Stimulated activated CD4-positive, alpha-beta T cell treated with anti-CD3 and anti-CD28 coated beads, Interleukin-4, amount 100 ng/mL, for 4 hours (primary cell): Measurements from ENCODE around the gene SKAP1.
A peak's percentile ranks its signal among the peaks of the same experiment; 100 is the strongest.
"Not testable (repeated sequence)": the region's sequence is repeated elsewhere in the genome, so short reads cannot be mapped to it uniquely, and the experiment has no call there.

Experiments
- DNase-seq, 2 experiments: peaks; one replicate each; pipeline ENCODE4 v3.0.0-alpha.2; 2020

Gene SKAP1

GRCh38 chr17:48368352-48368908 lies 61.6 kb downstream of the SKAP1 start:
- no peak for DNase-seq

GRCh38 chr17:48363161-48363560 lies 66.9 kb downstream of the SKAP1 start:
- DNase-seq: no peak

- DNase-seq: not testable (repeated sequence)
Observed at GRCh38 chr17:48360861-48361633, 69.0 kb downstream of the SKAP1 start.

GRCh38 chr17:48357779-48358602 lies 72.0 kb downstream of the SKAP1 start:
- DNase-seq: no peak

GRCh38 chr17:48356866-48357265 lies 73.1 kb downstream of the SKAP1 start:
- no peak for DNase-seq

- DNase-seq: peak in 1 of 2 experiments; percentile 21
Observed at GRCh38 chr17:48352630-48353029, 77.4 kb downstream of the SKAP1 start.

- DNase-seq: no peak
Observed at GRCh38 chr17:48351911-48352332, 78.1 kb downstream of the SKAP1 start.

- no peak for DNase-seq
Observed at GRCh38 chr17:48348352-48348751, 81.7 kb downstream of the SKAP1 start.

GRCh38 chr17:48347177-48347576 lies 82.8 kb downstream of the SKAP1 start:
- no peak for DNase-seq

GRCh38 chr17:48344251-48344650 lies 85.8 kb downstream of the SKAP1 start:
- no peak for DNase-seq

- no peak for DNase-seq
Observed at GRCh38 chr17:48340916-48341315, 89.1 kb downstream of the SKAP1 start.

GRCh38 chr17:48338720-48339119 lies 91.3 kb downstream of the SKAP1 start:
- DNase-seq: no peak

- not testable (repeated sequence) for DNase-seq
Observed at GRCh38 chr17:48337903-48338302, 92.1 kb downstream of the SKAP1 start.

- DNase-seq: no peak
Observed at GRCh38 chr17:48336986-48337385, 93.0 kb downstream of the SKAP1 start.

- DNase-seq: no peak
Observed at GRCh38 chr17:48335858-48336500, 94.0 kb downstream of the SKAP1 start.

GRCh38 chr17:48335146-48335784 lies 94.7 kb downstream of the SKAP1 start:
- DNase-seq: no peak

- DNase-seq: no peak
Observed at GRCh38 chr17:48333034-48333530, 96.9 kb downstream of the SKAP1 start.

GRCh38 chr17:48330887-48331286 lies 99.1 kb downstream of the SKAP1 start:
- no peak for DNase-seq

GRCh38 chr17:48330421-48330820 lies 99.6 kb downstream of the SKAP1 start:
- no peak for DNase-seq

GRCh38 chr17:48328457-48328856 lies 101.6 kb downstream of the SKAP1 start:
- DNase-seq: no peak

GRCh38 chr17:48326310-48326709 lies 103.7 kb downstream of the SKAP1 start:
- DNase-seq: no peak

- no peak for DNase-seq
Observed at GRCh38 chr17:48322060-48322459, 108.0 kb downstream of the SKAP1 start.

GRCh38 chr17:48317732-48318131 lies 112.3 kb downstream of the SKAP1 start:
- DNase-seq: no peak
